DOHH2 (cell line): Measurements from ENCODE around the gene GDPD4.

Experiments used
- H3F3A ChIP-seq: fragments of 200-600 bp; sonication (generic), shearing (Covaris generic); 2 replicates; pipeline ENCODE4 v1.6.0; 2016; ENCODE audit warnings: antibody characterized with exemption, mild to moderate bottlenecking; ENCODE audit not compliant: control insufficient read depth, insufficient read depth
- H3K27ac ChIP-seq: fragments of 200-600 bp; sonication (generic); 2 replicates; pipeline ENCODE4 v1.5.1; 2014; ENCODE audit warnings: low read depth, mild to moderate bottlenecking, low read length, moderate library complexity
- H3K27me3 ChIP-seq: fragments of 200-600 bp; sonication (generic); 2 replicates; pipeline ENCODE4 v1.6.1; 2014; ENCODE audit warnings: mild to moderate bottlenecking, low read length, mixed read lengths; ENCODE audit not compliant: control insufficient read depth
- H3K36me3 ChIP-seq: fragments of 200-600 bp; sonication (generic); 2 replicates; pipeline ENCODE4 v1.6.1; 2014; ENCODE audit warnings: mild to moderate bottlenecking, low read length, moderate library complexity, mixed read lengths; ENCODE audit not compliant: control insufficient read depth
- H3K4me1 ChIP-seq: fragments of 200-600 bp; sonication (generic); 2 replicates; pipeline ENCODE4 v1.6.1; 2014; ENCODE audit warnings: mild to moderate bottlenecking, low read length, mixed read lengths; ENCODE audit not compliant: control insufficient read depth
- H3K4me2 ChIP-seq: fragments of 200-600 bp; sonication (generic); 2 replicates; pipeline ENCODE4 v1.6.0; 2014; ENCODE audit warnings: mild to moderate bottlenecking, low read length, moderate library complexity
- H3K4me3 ChIP-seq: fragments of 200-600 bp; sonication (generic); 2 replicates; pipeline ENCODE4 v1.5.1; 2014; ENCODE audit warnings: mild to moderate bottlenecking, low read length, mixed read lengths
- H3K79me2 ChIP-seq: fragments of 200-600 bp; sonication (generic); 2 replicates; pipeline ENCODE4 v1.6.1; 2014; ENCODE audit warnings: mild to moderate bottlenecking, low read length, mixed read lengths; ENCODE audit not compliant: control insufficient read depth
- H3K9me2 ChIP-seq: fragments of 200-600 bp; sonication (generic); replicated peaks from 2 replicates; pipeline ENCODE4 v1.6.1; 2014; ENCODE audit warnings: mild to moderate bottlenecking, low read length, mixed read lengths; ENCODE audit not compliant: control insufficient read depth
- H3K9me3 ChIP-seq: fragments of 200-600 bp; sonication (generic); 2 replicates; pipeline ENCODE4 v1.6.1; 2014; ENCODE audit warnings: antibody characterized with exemption, low read length, mixed read lengths; ENCODE audit not compliant: control insufficient read depth, insufficient read depth
- H4K20me1 ChIP-seq: fragments of 200-600 bp; sonication (generic); 2 replicates; pipeline ENCODE4 v1.6.0; 2014; ENCODE audit warnings: low read depth, mild to moderate bottlenecking, antibody characterized with exemption, low read length, moderate library complexity; ENCODE audit not compliant: control insufficient read depth, insufficient read depth
- EZH2phosphoT487 ChIP-seq: fragments of 200-600 bp; sonication (generic); IDR thresholded peaks from 2 replicates; pipeline ENCODE4 v1.6.1; 2017; ENCODE audit warnings: borderline replicate concordance, mild to moderate bottlenecking, antibody characterized with exemption, low read length, moderate library complexity, mixed read lengths
- TF ChIP-seq, protein P1 (sequence below): fragments of 200-600 bp; sonication (generic); IDR thresholded peaks from one replicate; pipeline ENCODE4 v1.5.1; 2014; ENCODE audit warnings: antibody characterized with exemption, mild to moderate bottlenecking, low read depth, low read length; ENCODE audit not compliant: poor library complexity, severe bottlenecking

GDPD4 gene

DNA sequence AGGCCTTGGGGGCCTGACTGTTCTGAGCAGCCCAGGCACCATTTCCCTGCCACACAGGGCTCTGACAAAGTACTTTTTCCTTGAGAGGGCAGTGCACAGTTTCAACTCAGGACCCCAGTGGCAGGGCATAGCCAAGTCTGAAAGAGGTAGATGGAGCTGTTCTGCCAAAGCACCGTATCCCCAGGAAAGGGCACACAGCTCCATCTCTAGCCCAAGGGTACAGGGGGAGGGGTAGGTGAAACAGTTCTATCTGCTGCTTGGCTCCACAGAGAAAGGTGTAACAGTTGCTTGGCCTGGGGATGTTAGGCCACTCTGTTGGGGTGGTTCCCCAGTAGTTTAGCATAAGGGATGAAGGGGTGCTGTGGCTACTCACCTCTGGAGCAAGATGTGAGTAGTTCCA lies 47.8 kb downstream of the GDPD4 start:
- H3K27ac ChIP-seq: no peak overlapping the region
- H3K36me3 ChIP-seq: no peaks in the 10 kb centered on the region
- no peaks in the 10 kb centered on the region for H4K20me1 ChIP-seq
- no peak overlapping the region for H3K4me2 ChIP-seq
- H3K79me2 ChIP-seq: no peaks in the 10 kb centered on the region
- 0 out of 2 replicates have a peak, but pooled peaks cover 7% of the 10 kb centered on the region for H3K27me3 ChIP-seq
- H3K4me3 ChIP-seq: no peak overlapping the region
- no peaks in the 10 kb centered on the region for H3K4me1 ChIP-seq
- H3F3A ChIP-seq: no peaks in the 10 kb centered on the region
- TF ChIP-seq, protein P1, sequence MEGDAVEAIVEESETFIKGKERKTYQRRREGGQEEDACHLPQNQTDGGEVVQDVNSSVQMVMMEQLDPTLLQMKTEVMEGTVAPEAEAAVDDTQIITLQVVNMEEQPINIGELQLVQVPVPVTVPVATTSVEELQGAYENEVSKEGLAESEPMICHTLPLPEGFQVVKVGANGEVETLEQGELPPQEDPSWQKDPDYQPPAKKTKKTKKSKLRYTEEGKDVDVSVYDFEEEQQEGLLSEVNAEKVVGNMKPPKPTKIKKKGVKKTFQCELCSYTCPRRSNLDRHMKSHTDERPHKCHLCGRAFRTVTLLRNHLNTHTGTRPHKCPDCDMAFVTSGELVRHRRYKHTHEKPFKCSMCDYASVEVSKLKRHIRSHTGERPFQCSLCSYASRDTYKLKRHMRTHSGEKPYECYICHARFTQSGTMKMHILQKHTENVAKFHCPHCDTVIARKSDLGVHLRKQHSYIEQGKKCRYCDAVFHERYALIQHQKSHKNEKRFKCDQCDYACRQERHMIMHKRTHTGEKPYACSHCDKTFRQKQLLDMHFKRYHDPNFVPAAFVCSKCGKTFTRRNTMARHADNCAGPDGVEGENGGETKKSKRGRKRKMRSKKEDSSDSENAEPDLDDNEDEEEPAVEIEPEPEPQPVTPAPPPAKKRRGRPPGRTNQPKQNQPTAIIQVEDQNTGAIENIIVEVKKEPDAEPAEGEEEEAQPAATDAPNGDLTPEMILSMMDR: no peak
- TF ChIP-seq EZH2phosphoT487: no peak
- no peaks in the 10 kb centered on the region for H3K9me3 ChIP-seq
- H3K9me2 ChIP-seq: no peaks in the 10 kb centered on the region

DNA sequence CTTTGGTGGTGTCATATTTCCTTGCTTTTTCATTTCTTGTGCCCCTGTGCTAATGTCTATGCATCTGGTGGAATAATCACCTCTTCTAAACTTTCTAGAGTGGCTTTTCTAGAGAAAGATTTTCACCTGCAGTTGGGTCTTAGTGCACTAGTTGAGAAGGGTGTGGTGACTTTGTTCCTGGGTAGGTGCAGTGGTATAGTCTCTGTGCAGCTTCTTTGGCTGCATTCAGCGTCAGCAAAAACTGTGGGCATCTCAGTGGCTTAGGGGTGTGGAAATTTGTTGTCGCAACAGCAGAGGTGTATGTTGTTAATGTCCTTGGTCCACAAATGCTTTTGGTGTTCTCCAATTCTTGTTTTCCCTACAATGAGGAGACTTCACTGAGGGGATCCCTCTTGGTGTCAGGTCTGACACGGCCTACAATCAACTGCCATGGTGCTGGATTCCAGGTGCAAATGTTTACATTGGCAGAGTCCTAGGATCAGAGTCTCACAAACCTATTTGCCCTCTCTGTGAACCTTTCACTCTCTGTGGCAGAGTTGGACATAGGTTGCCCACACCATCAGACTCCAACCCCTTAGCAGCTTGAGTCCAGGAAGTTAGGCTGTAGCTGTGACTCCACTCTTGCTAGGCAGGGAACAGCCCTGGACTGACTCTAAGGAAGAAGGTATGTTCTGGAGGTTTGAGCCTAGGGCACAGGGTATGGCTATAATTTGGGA lies 48.8 kb downstream of the GDPD4 start:
- TF ChIP-seq EZH2phosphoT487: no peak
- TF ChIP-seq, protein P1: no peak
- Histone ChIP-seq H3K36me3 (no peaks in the 10 kb centered on the region), H3K27ac (no peak overlapping the region), H3K4me3 (no peak overlapping the region), H3K9me2 (no peaks in the 10 kb centered on the region), H3K79me2 (no peaks in the 10 kb centered on the region), H3K4me1 (no peaks in the 10 kb centered on the region), H4K20me1 (no peaks in the 10 kb centered on the region), H3K4me2 (no peak overlapping the region), H3F3A (no peaks in the 10 kb centered on the region), H3K27me3 (0 out of 2 replicates have a peak, but pooled peaks cover 5% of the 10 kb centered on the region), H3K9me3 (no peaks in the 10 kb centered on the region)

DNA sequence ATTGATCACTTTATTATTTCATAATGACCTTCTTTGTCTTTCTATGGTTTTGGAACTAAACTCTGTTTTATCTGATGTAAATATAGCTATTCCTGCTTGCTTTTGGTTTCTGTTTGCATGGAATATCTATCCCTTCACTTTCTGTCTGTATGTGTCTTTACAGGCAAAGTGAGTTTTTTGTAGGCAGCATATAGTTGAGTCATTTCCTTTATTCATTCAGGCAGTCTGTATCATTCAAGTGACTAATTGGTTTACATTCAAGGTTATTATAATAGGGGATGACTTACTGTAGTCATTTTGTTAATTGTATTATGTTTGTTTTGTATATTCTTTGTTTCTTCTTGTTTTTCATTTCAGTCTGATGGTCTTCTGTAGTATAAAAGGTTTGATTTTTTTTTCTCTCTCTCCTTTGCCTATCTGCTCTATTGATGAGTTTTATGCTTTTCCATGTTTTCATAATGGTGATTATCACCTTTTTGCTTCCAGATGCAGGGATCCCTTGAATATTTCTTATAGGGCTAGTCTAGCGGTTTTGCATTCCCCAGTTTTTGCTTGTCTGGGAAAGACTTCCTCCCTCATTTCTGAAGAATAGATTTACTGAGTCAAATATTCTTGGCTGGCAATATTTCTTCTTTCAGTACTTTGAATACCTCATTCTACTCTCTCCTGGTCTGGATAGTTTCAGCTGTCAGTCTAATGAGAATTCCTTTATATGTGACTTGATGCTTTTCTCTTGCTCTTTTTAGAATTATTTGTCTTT lies 50.4 kb downstream of the GDPD4 start:
- TF ChIP-seq EZH2phosphoT487: no peak
- TF ChIP-seq, protein P1: no peak
- 0 out of 2 replicates have a peak, but pooled peaks cover 2% of the 10 kb centered on the region for H3K27me3 ChIP-seq
- H3K4me3 ChIP-seq: no peak overlapping the region

More for the DNA sequence above, 50.4 kb downstream of the GDPD4 start:
- Histone ChIP-seq H3K4me1 (no peaks in the 10 kb centered on the region), H3K79me2 (no peaks in the 10 kb centered on the region), H3F3A (no peaks in the 10 kb centered on the region), H4K20me1 (no peaks in the 10 kb centered on the region), H3K9me3 (no peaks in the 10 kb centered on the region), H3K27ac (no peak overlapping the region), H3K9me2 (no peaks in the 10 kb centered on the region), H3K4me2 (no peak overlapping the region), H3K36me3 (no peaks in the 10 kb centered on the region)
